ENCODE data around the gene FOXP1.
"Not testable (repeated sequence)": the region's sequence is repeated elsewhere in the genome, so short reads cannot be mapped to it uniquely, and the experiment has no call there.

The FOXP1 gene

GRCh38 chr3:71446734-71447133, 136.8 kb downstream of the FOXP1 start:
- DNase-seq = no peak

- DNase-seq = no peak
Observed at GRCh38 chr3:71446260-71446659, 137.3 kb downstream of the FOXP1 start.

GRCh38 chr3:71444861-71445259, 138.7 kb downstream of the FOXP1 start:
- no peak for DNase-seq

GRCh38 chr3:71444028-71444860, 139.3 kb downstream of the FOXP1 start:
- peak; percentile 84 for DNase-seq

- no peak for DNase-seq
Observed at GRCh38 chr3:71443332-71443731, 140.2 kb downstream of the FOXP1 start.

GRCh38 chr3:71442652-71443042, 140.9 kb downstream of the FOXP1 start:
- no peak for DNase-seq

GRCh38 chr3:71441925-71442651, 141.4 kb downstream of the FOXP1 start:
- DNase-seq = no peak

GRCh38 chr3:71441217-71441924, 142.2 kb downstream of the FOXP1 start:
- no peak for DNase-seq

GRCh38 chr3:71438904-71439303, 144.6 kb downstream of the FOXP1 start:
- DNase-seq = no peak

GRCh38 chr3:71438071-71438685, 145.3 kb downstream of the FOXP1 start:
- no peak for DNase-seq

GRCh38 chr3:71436337-71436736, 147.2 kb downstream of the FOXP1 start:
- no peak for DNase-seq

GRCh38 chr3:71435836-71436235, 147.7 kb downstream of the FOXP1 start:
- DNase-seq = not testable (repeated sequence)

GRCh38 chr3:71433631-71434030, 149.9 kb downstream of the FOXP1 start:
- no peak for DNase-seq

- DNase-seq = peak; percentile 40
Observed at GRCh38 chr3:71432044-71432975, 151.2 kb downstream of the FOXP1 start.

GRCh38 chr3:71430941-71431552, 152.5 kb downstream of the FOXP1 start:
- no peak for DNase-seq

- no peak for DNase-seq
Observed at GRCh38 chr3:71429597-71429988, 153.9 kb downstream of the FOXP1 start.

GRCh38 chr3:71428841-71429596, 154.5 kb downstream of the FOXP1 start:
- no peak for DNase-seq

- no peak for DNase-seq
Observed at GRCh38 chr3:71425491-71426071, 157.9 kb downstream of the FOXP1 start.

GRCh38 chr3:71423151-71423906, 160.2 kb downstream of the FOXP1 start:
- no peak for DNase-seq
